ENCODE data around the gene PMEL. TPM values are rescaled to one million over a fixed set of nuclear protein-coding genes. Genes with fewer than 3 reads are reported as not detected.

PMEL gene
- polyA plus RNA-seq, 1 of the 3 experiments (the other 2 are of a cell fraction): 1.8 TPM

DNA sequence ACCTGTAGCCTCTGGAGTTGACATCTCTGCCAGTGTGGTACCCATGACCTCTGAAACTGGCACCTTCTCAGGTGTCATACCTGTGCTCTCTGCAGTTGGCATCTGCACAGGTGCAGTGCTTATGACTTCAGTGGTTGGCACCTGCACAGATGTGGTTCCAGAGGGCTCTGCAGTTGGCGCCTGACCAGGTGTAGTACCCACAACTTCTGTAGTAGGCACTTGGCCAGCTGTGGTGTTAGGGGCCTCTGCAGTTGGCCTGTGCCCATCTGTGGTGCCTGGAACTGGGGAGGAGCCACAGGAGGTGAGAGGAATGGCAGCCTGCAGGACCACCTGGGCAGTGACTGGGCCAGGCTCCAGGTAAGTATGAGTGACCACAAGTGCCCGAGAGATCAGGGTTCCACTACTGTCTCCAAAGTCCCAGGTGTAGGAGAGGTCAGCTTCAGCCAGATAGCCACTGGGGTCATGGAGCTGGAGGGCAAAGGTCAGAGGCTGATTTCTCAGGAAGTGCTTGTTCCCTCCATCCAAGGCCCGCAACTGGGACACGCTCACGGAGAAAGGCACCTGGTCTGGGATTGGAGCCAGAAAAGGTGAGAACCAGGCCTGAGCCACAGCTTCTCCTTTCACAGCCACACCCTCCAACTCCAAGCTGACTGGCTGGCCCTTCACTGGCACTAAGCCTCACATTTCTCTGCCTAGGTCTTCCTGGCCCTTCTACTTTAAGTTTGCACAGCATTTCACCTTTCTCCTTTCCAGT lies 8.6 kb downstream of the PMEL start (continued):
- TF ChIP-seq, protein P1, sequence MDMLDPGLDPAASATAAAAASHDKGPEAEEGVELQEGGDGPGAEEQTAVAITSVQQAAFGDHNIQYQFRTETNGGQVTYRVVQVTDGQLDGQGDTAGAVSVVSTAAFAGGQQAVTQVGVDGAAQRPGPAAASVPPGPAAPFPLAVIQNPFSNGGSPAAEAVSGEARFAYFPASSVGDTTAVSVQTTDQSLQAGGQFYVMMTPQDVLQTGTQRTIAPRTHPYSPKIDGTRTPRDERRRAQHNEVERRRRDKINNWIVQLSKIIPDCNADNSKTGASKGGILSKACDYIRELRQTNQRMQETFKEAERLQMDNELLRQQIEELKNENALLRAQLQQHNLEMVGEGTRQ (IDR thresholded peaks at IDR 0.05; ENCODE audit: borderline replicate concordance, low read depth, low read length): no peak

DNA sequence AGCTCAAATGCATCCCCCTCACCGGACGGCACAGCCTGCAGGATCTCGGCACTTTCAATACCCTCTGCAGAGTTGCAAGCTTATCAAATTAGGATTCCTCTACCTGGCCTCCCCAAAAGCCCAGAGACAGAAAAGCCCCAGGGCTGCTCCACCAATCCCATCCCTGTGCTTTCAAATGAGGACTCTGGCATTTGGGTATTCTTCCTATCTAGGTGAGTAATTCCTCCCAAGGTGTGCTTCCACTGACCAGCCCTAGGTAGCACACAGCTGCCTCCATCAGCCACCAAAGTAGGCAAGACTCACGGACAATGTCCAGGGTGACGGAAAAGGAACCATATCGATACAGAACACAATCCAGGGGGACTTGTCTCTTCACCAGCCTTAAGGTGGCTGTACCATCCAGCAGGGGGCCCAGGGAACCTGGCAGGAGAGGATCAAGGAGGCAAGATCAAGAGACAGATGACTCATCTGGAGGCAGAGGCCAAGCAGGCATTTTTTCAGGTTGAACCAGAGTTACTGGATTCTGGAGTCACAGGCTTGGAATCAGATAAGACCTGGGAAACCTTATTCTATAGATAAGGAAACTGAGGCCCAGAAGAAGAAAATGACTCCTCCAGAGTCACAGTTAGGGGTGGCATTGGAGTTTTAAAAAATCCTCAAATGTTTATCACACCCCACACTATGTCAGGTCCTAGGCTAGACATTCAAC lies 9.9 kb downstream of the PMEL start:
- peak; percentile 41 for DNase-seq

More for the DNA sequence above, 9.9 kb downstream of the PMEL start:
- no peak overlapping the region for H2AFZ ChIP-seq (ENCODE audit: low read depth)
- peaks cover 17% of the 10 kb centered on the region for H3F3A ChIP-seq (replicated peaks; ENCODE audit: insufficient read depth)
- H3K27me3 ChIP-seq (ENCODE audit: insufficient read depth): no peaks in the 10 kb centered on the region
- 95% methylated on average over 6 of the region's 6 CpGs for whole genome bisulfite sequencing (ENCODE audit: low lambda C conversion rate)
- H3K4me3 ChIP-seq (ENCODE audit: low read depth in 2 of 2, low read length in 1 of 2): no peak overlapping the region
- ChIA-PET CTCF (interaction anchor here (1.0 to 2.4 kb wide), 5 partner anchors 12 to 40 kb away, joined by 3 to 12 read pairs (median 5); partner anchors contain the start of gene DGKA), POLR2A (no interaction called here)
- H4K20me1 ChIP-seq (ENCODE audit: insufficient read depth): no peaks in the 10 kb centered on the region
- no peak for TF ChIP-seq RFX5 (IDR thresholded peaks at IDR 0.05; ENCODE audit: low read length)
- TF ChIP-seq RXRA (IDR thresholded peaks at IDR 0.05; ENCODE audit: borderline replicate concordance, low read depth): no peak
- peak; percentile 77 for TF ChIP-seq JUND (IDR thresholded peaks at IDR 0.05)
- no peak for TF ChIP-seq GABPA (IDR thresholded peaks at IDR 0.05; ENCODE audit: low read depth)
- TF ChIP-seq EZH2phosphoT487 (IDR thresholded peaks at IDR 0.05; ENCODE audit: borderline replicate concordance, low read depth): no peak
- TF ChIP-seq, protein P2, sequence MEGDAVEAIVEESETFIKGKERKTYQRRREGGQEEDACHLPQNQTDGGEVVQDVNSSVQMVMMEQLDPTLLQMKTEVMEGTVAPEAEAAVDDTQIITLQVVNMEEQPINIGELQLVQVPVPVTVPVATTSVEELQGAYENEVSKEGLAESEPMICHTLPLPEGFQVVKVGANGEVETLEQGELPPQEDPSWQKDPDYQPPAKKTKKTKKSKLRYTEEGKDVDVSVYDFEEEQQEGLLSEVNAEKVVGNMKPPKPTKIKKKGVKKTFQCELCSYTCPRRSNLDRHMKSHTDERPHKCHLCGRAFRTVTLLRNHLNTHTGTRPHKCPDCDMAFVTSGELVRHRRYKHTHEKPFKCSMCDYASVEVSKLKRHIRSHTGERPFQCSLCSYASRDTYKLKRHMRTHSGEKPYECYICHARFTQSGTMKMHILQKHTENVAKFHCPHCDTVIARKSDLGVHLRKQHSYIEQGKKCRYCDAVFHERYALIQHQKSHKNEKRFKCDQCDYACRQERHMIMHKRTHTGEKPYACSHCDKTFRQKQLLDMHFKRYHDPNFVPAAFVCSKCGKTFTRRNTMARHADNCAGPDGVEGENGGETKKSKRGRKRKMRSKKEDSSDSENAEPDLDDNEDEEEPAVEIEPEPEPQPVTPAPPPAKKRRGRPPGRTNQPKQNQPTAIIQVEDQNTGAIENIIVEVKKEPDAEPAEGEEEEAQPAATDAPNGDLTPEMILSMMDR (IDR thresholded peaks at IDR 0.05): peak; percentile 66
- no peak for TF ChIP-seq GATA2 (CRISPR knock-in tag; IDR thresholded peaks at IDR 0.05)
- no peak for TF ChIP-seq RCOR1 (IDR thresholded peaks at IDR 0.05; ENCODE audit: low read length)
- TF ChIP-seq FOSL2 (IDR thresholded peaks at IDR 0.05; ENCODE audit: borderline replicate concordance, low read depth): peak; percentile 86
- TF ChIP-seq MEF2A (IDR thresholded peaks at IDR 0.05; ENCODE audit: borderline replicate concordance, low read depth): no peak
- no peak for TF ChIP-seq FOXJ3 (CRISPR knock-in tag; IDR thresholded peaks at IDR 0.05)
- TF ChIP-seq SMC3 (IDR thresholded peaks at IDR 0.05; ENCODE audit: low read depth, low read length): peak; percentile 31; the same call in 1 of the 2 replicates
- no peak for TF ChIP-seq MXI1 (IDR thresholded peaks at IDR 0.05; ENCODE audit: low read depth, low read length)
- TF ChIP-seq, protein P3, sequence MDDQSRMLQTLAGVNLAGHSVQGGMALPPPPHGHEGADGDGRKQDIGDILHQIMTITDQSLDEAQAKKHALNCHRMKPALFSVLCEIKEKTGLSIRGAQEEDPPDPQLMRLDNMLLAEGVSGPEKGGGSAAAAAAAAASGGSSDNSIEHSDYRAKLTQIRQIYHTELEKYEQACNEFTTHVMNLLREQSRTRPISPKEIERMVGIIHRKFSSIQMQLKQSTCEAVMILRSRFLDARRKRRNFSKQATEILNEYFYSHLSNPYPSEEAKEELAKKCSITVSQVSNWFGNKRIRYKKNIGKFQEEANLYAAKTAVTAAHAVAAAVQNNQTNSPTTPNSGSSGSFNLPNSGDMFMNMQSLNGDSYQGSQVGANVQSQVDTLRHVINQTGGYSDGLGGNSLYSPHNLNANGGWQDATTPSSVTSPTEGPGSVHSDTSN (IDR thresholded peaks at IDR 0.05): no peak; the same call in 1 of the 2 replicates
- TF ChIP-seq, protein P1 (IDR thresholded peaks at IDR 0.05; ENCODE audit: borderline replicate concordance, low read depth, low read length): no peak
- TF ChIP-seq CHD2 (IDR thresholded peaks at IDR 0.05; ENCODE audit: low read length, partially characterized antibody): no peak
- TF ChIP-seq TEAD4 (IDR thresholded peaks at IDR 0.05; ENCODE audit: borderline replicate concordance, insufficient read depth): no peak
- TF ChIP-seq TAF1 (IDR thresholded peaks at IDR 0.05; ENCODE audit: borderline replicate concordance, low read depth, low read length): no peak
- TF ChIP-seq ELF1 (IDR thresholded peaks at IDR 0.05): no peak
- TF ChIP-seq, protein P4, sequence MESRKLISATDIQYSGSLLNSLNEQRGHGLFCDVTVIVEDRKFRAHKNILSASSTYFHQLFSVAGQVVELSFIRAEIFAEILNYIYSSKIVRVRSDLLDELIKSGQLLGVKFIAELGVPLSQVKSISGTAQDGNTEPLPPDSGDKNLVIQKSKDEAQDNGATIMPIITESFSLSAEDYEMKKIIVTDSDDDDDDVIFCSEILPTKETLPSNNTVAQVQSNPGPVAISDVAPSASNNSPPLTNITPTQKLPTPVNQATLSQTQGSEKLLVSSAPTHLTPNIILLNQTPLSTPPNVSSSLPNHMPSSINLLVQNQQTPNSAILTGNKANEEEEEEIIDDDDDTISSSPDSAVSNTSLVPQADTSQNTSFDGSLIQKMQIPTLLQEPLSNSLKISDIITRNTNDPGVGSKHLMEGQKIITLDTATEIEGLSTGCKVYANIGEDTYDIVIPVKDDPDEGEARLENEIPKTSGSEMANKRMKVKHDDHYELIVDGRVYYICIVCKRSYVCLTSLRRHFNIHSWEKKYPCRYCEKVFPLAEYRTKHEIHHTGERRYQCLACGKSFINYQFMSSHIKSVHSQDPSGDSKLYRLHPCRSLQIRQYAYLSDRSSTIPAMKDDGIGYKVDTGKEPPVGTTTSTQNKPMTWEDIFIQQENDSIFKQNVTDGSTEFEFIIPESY (IDR thresholded peaks at IDR 0.05; ENCODE audit: borderline replicate concordance, low read depth): no peak
- TF ChIP-seq POLR2AphosphoS5 (IDR thresholded peaks at IDR 0.05; ENCODE audit: low read depth, low read length): 0 out of 2 replicates have a peak, but pooled peaks have one; percentile 26
- TF ChIP-seq NFIC (IDR thresholded peaks at IDR 0.05; ENCODE audit: borderline replicate concordance): no peak
- peak; percentile 14; the same call in 1 of the 2 replicates for TF ChIP-seq TCF12 (IDR thresholded peaks at IDR 0.05)
- no peaks in the 10 kb centered on the region for H3K9me3 ChIP-seq
- peaks cover 0 to 15% of the 10 kb centered on the region in 2 experiments; a peak in 1 of 4 replicates for H3K4me1 ChIP-seq (ENCODE audit: control insufficient read depth in 1 of 2, insufficient read depth in 2 of 2, low read depth in 1 of 2, low read length in 1 of 2)
- H3K79me2 ChIP-seq (ENCODE audit: insufficient read depth): no peaks in the 10 kb centered on the region
- H3K4me2 ChIP-seq: no peak overlapping the region
- peak overlapping the region in 1 of 2 experiments; percentile 27; a peak in 1 of 4 replicates for H3K27ac ChIP-seq (ENCODE audit: low read depth in 2 of 2, low read length in 1 of 2)
- H3K9me2 ChIP-seq: no peaks in the 10 kb centered on the region
- peaks cover 4 to 13% of the 10 kb centered on the region in 2 experiments for H3K36me3 ChIP-seq (replicated peaks in 1 of 2; ENCODE audit: control insufficient read depth in 1 of 2, insufficient read depth in 2 of 2, low read length in 1 of 2)
- no peak overlapping the region for H3K9ac ChIP-seq

Measured in SK-N-SH (cell line).